Measurements from ENCODE around the gene FLT3.

FLT3 gene

GRCh38 chr13:27972478-27972820 lies 127.9 kb downstream of the FLT3 start:
- no peak for TF ChIP-seq GABPA (IDR thresholded peaks at IDR 0.05; ENCODE audit: low read depth)
- TF ChIP-seq POLR2AphosphoS5 (IDR thresholded peaks at IDR 0.05; ENCODE audit: low read depth) = no peak
- no peak for TF ChIP-seq REST (IDR thresholded peaks at IDR 0.05; ENCODE audit: insufficient replicate concordance, low read depth)
- no peak for TF ChIP-seq CTCF (IDR thresholded peaks at IDR 0.05; ENCODE audit: insufficient read depth, low read length)
- TF ChIP-seq SPI1 (IDR thresholded peaks at IDR 0.05; ENCODE audit: borderline replicate concordance, low read depth) = no peak
- H3K27me3 ChIP-seq (ENCODE audit: insufficient read depth, poor library complexity, severe bottlenecking) = peaks cover 89% of the 10 kb centered on the region
- H3K4me3 ChIP-seq (replicated peaks; ENCODE audit: insufficient read depth, low read length) = no peak overlapping the region
- no peak for DNase-seq (ENCODE audit: low read depth in 1 of 2, low spot score in 1 of 2)
- H3K27ac ChIP-seq (replicated peaks) = no peak overlapping the region

GRCh38 chr13:27971776-27972477 lies 128.4 kb downstream of the FLT3 start:
- no peak overlapping the region for H3K4me3 ChIP-seq (replicated peaks; ENCODE audit: insufficient read depth, low read length)
- DNase-seq (ENCODE audit: low read depth in 1 of 2, low spot score in 1 of 2) = no peak
- TF ChIP-seq GABPA (IDR thresholded peaks at IDR 0.05; ENCODE audit: low read depth) = no peak
- no peak for TF ChIP-seq SPI1 (IDR thresholded peaks at IDR 0.05; ENCODE audit: borderline replicate concordance, low read depth)
- no peak for TF ChIP-seq REST (IDR thresholded peaks at IDR 0.05; ENCODE audit: insufficient replicate concordance, low read depth)
- TF ChIP-seq POLR2AphosphoS5 (IDR thresholded peaks at IDR 0.05; ENCODE audit: low read depth) = no peak
- no peak for TF ChIP-seq CTCF (IDR thresholded peaks at IDR 0.05; ENCODE audit: insufficient read depth, low read length)
- H3K27me3 ChIP-seq (ENCODE audit: insufficient read depth, poor library complexity, severe bottlenecking) = peaks cover 90% of the 10 kb centered on the region
- H3K27ac ChIP-seq (replicated peaks) = no peak overlapping the region

- Histone ChIP-seq H3K4me3 (replicated peaks; ENCODE audit: insufficient read depth, low read length) (no peak overlapping the region), H3K27me3 (ENCODE audit: insufficient read depth, poor library complexity, severe bottlenecking) (peaks cover 90% of the 10 kb centered on the region), H3K27ac (replicated peaks) (no peak overlapping the region)
- TF ChIP-seq GABPA (IDR thresholded peaks at IDR 0.05; ENCODE audit: low read depth) = no peak
- no peak for TF ChIP-seq POLR2AphosphoS5 (IDR thresholded peaks at IDR 0.05; ENCODE audit: low read depth)
- TF ChIP-seq CTCF (IDR thresholded peaks at IDR 0.05; ENCODE audit: insufficient read depth, low read length) = no peak
- no peak for TF ChIP-seq REST (IDR thresholded peaks at IDR 0.05; ENCODE audit: insufficient replicate concordance, low read depth)
- no peak for TF ChIP-seq SPI1 (IDR thresholded peaks at IDR 0.05; ENCODE audit: borderline replicate concordance, low read depth)
- DNase-seq (ENCODE audit: low read depth in 1 of 2, low spot score in 1 of 2) = no peak
Observed at GRCh38 chr13:27971236-27971645, 129.1 kb downstream of the FLT3 start.

Data from HL-60 (cell line).